ENCODE measurements around the gene FOCAD.

- no peak for TF ChIP-seq POLR2AphosphoS5 (IDR thresholded peaks at IDR 0.05; ENCODE audit: low read depth, low read length)
- TF ChIP-seq GTF2F1 (IDR thresholded peaks at IDR 0.05; ENCODE audit: borderline replicate concordance, low read depth, low read length), result no peak
- TF ChIP-seq POLR2A (IDR thresholded peaks at IDR 0.05; ENCODE audit: control extremely low read depth in 1 of 2, low read depth in 2 of 2, low read length in 2 of 2), result no peak
- TF ChIP-seq YY1 (IDR thresholded peaks at IDR 0.05; ENCODE audit: low read depth, low read length), result no peak
- TF ChIP-seq, protein P1, sequence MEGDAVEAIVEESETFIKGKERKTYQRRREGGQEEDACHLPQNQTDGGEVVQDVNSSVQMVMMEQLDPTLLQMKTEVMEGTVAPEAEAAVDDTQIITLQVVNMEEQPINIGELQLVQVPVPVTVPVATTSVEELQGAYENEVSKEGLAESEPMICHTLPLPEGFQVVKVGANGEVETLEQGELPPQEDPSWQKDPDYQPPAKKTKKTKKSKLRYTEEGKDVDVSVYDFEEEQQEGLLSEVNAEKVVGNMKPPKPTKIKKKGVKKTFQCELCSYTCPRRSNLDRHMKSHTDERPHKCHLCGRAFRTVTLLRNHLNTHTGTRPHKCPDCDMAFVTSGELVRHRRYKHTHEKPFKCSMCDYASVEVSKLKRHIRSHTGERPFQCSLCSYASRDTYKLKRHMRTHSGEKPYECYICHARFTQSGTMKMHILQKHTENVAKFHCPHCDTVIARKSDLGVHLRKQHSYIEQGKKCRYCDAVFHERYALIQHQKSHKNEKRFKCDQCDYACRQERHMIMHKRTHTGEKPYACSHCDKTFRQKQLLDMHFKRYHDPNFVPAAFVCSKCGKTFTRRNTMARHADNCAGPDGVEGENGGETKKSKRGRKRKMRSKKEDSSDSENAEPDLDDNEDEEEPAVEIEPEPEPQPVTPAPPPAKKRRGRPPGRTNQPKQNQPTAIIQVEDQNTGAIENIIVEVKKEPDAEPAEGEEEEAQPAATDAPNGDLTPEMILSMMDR (IDR thresholded peaks at IDR 0.05; ENCODE audit: control extremely low read depth in 1 of 3, insufficient read depth in 1 of 3, low read depth in 1 of 3, low read length in 3 of 3), result no peak
- TF ChIP-seq ATF2 (IDR thresholded peaks at IDR 0.05; ENCODE audit: low read length), result no peak
- no peak for TF ChIP-seq EP300 (IDR thresholded peaks at IDR 0.05; ENCODE audit: borderline replicate concordance in 1 of 2, low read depth in 2 of 2, low read length in 2 of 2)
- no peak for TF ChIP-seq GABPA (IDR thresholded peaks at IDR 0.05; ENCODE audit: borderline replicate concordance, insufficient read depth, low read length)
- TF ChIP-seq SIX5 (IDR thresholded peaks at IDR 0.05; ENCODE audit: low read depth, low read length), result no peak
- no peak for TF ChIP-seq JUN (IDR thresholded peaks at IDR 0.05; ENCODE audit: low read depth, low read length)
Measured at GRCh38 chr9:20925256-20926045, 241.4 kb downstream of the FOCAD start.

Data from H1 (cell line).